Measurements from ENCODE around the gene STK31. TPM values are rescaled to one million over a fixed set of nuclear protein-coding genes. Genes with fewer than 3 reads are reported as not detected.

STK31 gene
- total RNA-seq, 4 donors from 2014 or later, result 0.17 to 1.6 (median 0.52) TPM

DNA sequence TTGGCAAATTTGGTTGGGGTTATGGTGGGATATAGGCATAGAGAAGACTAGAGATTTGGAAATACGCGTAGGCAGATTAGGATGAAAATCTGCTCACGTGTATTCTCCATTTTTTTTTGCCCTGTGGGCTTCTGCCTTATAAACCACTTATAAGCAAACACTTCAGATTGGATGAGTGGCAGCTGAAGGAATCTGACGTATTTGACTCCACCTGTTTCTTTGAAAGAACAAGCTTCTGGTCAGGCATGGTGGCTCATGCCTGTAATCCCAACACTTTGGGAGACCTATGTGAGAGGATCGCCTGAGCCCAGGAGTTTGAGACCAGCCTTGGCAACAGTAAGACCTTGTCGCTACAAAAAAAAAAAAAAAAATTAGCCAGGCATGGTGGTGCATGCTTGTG lies 5.1 kb downstream of the STK31 start:
- no peak for TF ChIP-seq CTCF (IDR thresholded peaks at IDR 0.05; ENCODE audit: low read depth)

DNA sequence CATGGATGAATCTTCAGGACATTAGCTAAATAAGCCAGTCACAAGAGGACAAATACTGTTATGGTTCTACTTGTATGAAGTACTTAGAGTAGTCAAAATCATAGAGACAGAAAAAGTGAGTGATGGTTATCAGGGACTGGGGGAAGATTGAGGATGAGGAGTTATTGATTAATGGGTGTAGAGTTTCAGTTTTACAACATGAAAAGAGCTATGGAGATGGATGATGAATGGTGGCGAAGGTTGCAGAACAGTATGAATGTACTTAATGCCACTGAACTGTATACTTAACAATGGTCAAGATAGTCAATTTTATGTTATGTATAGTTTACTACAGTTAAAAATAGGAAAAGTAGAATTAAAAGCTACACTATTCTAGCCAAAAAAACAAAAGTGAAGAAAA lies 7.8 kb downstream of the STK31 start:
- TF ChIP-seq CTCF (IDR thresholded peaks at IDR 0.05; ENCODE audit: low read depth), result no peak

- TF ChIP-seq CTCF (IDR thresholded peaks at IDR 0.05; ENCODE audit: low read depth), result no peak
Observed at GRCh38 chr7:23721456-23721855, 11.4 kb downstream of the STK31 start.

DNA sequence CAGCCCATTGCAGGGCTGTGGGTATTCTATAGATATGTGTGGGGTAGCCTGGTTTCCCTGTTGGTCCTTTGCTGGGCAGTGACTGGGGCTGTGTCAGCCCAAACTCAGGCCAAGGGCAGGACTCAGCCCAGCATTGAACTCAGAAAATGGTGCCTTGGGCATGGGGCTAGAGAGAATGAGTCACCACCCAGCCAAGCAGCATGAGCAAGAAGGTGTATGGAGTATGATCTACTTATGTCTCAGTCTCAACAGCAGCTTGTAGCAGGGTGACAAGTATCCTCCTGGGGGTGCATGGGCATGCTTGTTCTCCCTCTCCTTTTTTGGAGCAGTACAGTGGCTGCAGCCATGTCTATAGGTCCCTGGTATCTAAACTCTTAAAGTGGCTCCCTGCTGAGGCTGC lies 32.0 kb downstream of the STK31 start:
- no peak for TF ChIP-seq CTCF (IDR thresholded peaks at IDR 0.05; ENCODE audit: low read depth)

- no peak for TF ChIP-seq CTCF (IDR thresholded peaks at IDR 0.05; ENCODE audit: low read depth)
Observed at GRCh38 chr7:23743226-23743625, 33.2 kb downstream of the STK31 start.

DNA sequence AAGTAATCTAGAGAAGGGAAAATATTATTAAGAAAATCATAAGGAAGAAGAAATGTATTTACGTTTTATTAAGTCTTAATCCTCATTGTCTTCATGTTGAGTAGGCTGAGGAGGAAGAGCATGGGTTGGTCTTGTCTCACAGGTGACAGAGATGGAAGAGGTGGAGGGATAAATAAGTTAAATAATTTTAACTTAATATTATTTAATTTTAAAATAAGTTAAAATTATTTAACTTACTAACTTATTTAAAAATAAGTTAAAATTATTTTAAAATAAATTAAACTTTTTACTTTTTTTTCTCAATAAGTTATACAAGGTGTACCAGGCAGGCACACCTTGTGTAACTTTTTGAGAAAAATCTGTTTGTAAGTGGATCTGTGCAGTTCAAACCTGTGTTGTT lies 36.6 kb downstream of the STK31 start:
- no peak for TF ChIP-seq CTCF (IDR thresholded peaks at IDR 0.05; ENCODE audit: low read depth)

DNA sequence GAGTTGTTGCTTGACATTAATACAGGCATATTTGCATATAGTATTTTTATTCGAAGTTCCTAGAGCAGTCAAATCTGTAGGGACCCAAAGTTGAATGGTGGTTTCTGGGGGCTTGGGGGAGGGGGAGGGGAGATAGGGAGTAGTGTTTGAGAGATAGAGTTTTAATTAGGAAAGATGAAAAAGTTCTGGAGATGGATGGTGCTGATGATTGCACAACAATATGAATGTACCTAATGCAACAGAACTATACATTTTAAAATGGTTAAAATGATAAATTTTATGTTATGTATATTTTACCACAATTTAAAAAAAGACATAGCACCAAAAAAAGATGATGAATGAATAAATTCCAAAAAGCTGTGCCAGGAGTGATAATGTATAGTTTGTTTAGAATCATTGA lies 41.8 kb downstream of the STK31 start:
- no peak for TF ChIP-seq CTCF (IDR thresholded peaks at IDR 0.05; ENCODE audit: low read depth)

Measured in subcutaneous adipose tissue (tissue), 4 donors.